NCI-H2107 (cell line): ENCODE measurements around the gene SFXN5.
"Not testable (repeated sequence)": the region's sequence is repeated elsewhere in the genome, so short reads cannot be mapped to it uniquely, and the experiment has no call there.

Source experiments
- DNase-seq: peaks from one replicate; lab custom pipeline; 2025; lab: John Stamatoyannopoulos, UW

The SFXN5 gene

GRCh38 chr2:72921088-72921851 is 150.2 kb downstream of the SFXN5 start:
- no peak for DNase-seq

DNA sequence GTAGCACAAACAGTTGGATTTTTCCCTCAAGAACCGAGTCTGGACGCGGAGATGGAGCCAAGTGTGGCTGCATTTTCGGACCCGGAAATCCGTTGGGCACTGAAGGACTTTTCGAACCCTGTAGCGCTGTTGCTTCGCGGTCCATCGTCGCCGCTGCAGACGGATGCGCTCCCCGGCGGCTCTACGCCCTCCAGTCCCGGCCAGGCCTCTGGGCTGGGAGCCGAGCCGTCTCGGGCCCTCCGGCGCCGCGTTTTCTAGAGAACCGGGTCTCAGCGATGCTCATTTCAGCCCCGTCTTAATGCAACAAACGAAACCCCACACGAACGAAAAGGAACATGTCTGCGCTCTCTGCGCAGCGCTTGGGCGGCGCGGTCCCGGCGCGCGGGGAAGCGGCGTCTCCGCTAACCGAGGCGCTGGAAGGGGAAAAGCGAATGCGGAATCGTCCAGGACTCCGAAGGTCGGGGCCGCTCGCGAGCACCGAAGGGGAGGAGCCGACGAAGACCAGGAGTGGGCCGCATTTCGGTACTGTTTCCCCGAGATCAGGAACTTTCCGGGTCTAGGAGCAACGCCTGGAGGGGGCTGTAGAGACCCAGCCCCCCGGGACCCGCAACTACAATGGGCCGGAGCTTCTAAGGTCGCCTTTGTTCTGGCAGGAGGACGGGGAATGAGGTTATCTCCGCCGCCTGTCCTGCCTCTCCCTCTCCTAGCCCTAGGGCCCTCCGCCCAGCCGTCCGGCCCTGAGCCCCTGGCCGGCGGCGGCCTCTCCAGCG is 151.0 kb downstream of the SFXN5 start:
- DNase-seq, result no peak

- DNase-seq, result no peak
Observed at GRCh38 chr2:72919414-72920317, 151.8 kb downstream of the SFXN5 start.

GRCh38 chr2:72917877-72918553 is 153.5 kb downstream of the SFXN5 start:
- DNase-seq, result no peak

- peak; percentile 59 for DNase-seq
Observed at GRCh38 chr2:72917138-72917876, 154.2 kb downstream of the SFXN5 start, which contains the start of gene EMX1. EMX1 (plus strand) TSS chr2:72917519; CDS start chr2:72917853, 334 bp downstream.

GRCh38 chr2:72916743-72917137 is 154.8 kb downstream of the SFXN5 start:
- DNase-seq, result no peak

- DNase-seq, result no peak
Observed at GRCh38 chr2:72915907-72916742, 155.4 kb downstream of the SFXN5 start.

GRCh38 chr2:72915320-72915906 is 156.1 kb downstream of the SFXN5 start:
- DNase-seq, result no peak

DNA sequence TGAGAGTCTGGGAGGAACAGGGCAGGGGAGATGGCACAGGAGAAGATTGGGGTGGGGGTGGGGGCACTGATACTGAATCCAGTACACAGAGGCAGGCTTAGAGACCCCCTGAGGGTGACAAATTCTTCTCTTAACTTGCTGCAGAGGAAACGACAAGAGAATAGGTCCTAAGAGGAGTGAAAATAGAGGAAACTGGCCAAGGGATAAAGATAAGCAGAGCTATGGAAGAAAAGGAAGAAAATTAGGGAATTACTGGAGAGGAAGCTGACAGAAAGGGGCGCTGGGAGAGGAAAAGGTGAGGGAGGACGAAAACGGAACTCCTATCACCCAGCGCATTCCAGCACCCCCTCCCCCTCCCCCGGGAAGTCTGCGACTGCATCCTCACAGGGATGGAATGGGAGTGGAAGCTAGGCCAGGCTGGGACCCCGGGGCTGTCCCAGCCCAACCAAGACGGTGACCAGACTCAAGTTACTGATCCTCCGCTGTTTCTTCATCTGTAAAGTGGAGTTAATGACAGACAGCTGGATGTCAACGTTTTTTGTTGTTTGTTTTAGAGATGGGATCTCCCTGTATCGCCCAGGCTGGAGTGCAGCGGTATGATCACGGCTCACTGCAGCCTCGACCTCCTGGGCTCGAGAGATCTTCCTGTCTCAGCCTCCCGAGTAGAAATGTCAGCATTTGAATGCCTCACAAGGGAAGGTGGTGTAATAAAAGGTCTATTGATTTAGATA is 156.8 kb downstream of the SFXN5 start:
- DNase-seq, result no peak

DNA sequence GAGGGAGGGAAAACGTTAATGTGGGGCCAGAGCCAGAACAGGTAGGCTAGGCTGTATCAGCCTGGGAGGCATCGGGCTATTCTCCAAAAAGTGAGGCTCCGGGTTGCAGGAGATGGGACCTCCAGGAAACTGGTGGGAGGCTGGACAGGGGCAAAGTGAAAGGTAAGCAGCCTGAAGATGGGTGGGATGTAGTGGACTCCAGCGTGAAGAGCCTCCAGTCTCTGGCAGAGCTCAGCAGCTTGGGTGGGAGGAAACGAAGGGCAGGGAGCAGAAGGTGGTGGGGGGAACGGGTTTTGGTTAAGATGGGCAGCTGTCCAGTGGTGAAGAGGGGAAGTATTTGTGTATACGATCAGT is 157.3 kb downstream of the SFXN5 start:
- DNase-seq, result no peak

DNA sequence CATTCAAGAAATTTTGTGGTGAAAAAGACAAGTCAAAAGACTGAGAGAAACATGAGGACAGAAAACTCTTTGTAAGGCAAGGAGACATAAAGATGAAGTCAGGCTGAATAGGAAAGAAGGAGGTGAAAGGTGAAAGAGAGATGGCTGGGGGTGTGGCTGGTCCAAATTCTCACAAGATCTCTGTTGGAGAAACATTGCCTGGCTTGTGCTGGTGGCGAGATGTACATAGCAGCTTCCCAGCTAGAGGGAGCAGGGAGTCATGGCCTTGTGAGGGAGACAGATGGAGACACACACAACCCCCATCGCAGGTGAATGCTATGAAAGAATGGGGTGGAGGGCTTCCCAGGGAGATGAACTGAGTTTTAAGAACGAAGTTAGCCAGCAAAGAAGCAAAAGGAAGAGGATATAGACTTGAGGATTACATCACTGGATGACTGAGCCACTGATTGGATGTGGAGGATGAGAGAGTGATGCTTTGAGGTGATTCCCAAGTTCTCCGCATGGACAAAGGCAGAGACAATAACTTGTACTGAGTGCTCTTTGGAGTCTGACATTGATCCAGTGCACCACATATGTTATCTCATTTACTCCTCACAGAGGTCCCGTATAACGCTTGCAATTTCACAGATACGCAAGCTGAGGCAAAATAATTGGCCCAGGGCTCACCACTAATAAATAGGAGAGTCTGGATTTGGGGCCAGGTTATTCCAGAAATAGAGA is 157.9 kb downstream of the SFXN5 start:
- DNase-seq, result no peak

- DNase-seq, result no peak
Observed at GRCh38 chr2:72911256-72911655, 160.3 kb downstream of the SFXN5 start.

DNA sequence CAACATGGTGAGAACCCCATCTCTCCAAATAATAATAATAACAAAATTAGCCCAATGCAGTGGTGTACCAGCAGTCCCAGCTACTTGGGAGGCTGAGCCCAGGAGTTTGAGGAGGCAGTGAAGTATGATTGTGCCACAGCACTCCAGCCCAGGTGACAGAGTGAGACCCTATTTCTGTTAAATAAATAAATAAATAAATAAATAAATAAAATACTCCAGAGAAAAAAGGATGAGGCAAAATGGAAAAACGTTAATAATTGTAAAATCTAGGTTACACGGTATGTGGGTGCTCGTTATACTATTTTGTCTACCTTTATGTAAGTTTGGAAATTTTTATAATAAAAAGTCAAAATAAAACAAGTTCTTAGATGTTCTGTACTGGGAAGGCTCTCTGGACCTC is 162.8 kb downstream of the SFXN5 start:
- no peak for DNase-seq

DNA sequence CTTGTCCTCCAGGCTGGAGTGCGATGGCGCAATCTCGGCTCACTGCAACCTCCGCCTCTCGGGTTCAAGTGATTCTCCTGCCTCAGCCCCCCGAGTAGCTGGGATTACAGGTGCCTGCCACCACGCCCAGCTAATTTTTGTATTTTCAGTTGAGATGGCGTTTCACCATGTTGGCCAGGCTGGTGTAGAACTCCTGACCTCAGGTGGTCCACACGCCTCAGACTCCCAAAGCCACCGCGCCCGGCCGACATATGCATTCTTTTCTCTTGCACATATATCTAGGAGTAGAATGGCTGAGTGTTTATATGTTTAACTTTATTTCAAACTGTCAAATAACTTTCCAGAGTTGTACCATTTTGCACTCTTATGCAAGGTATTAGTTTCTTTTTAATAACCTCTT is 164.1 kb downstream of the SFXN5 start:
- DNase-seq, result not testable (repeated sequence)

- DNase-seq, result no peak
Observed at GRCh38 chr2:72901426-72901825, 170.1 kb downstream of the SFXN5 start.

DNA sequence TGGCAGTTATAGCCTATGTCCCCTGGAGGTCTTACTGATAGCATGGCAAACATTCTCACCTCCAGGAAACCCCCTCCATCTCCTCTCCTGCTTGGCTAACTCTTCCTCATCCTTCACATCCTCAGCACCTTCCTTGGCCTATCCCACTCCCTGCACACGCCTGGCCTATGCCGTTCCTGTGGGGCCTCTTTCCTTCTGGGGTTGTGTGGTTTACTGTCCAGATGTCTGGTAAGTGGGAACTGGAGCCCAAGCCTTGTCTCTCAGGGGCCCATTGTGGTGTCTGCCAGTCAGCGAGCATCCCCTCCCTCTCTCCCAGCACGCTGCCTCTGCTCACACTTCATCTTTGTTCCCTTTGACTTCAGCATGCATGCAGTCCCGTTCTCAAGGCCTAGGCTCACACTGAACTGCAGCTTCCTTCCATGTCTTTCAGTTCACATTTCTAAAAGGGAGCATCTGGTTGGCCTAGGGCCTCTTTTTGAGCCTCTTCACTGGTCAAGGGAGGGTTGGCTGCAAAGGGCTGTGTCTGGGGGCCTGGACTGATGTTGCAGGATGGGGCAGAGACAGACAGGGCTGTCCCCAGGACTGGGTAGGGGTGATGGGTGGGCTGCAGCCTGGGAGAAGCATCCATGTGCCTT is 171.2 kb downstream of the SFXN5 start:
- no peak for DNase-seq

GRCh38 chr2:72898585-72898906 is 173.0 kb downstream of the SFXN5 start:
- DNase-seq, result no peak
